Ureter (tissue), 1 donor: Measurements from ENCODE around the gene EXOC3. TPM values are rescaled to one million over a fixed set of nuclear protein-coding genes. Genes with fewer than 3 reads are reported as not detected.
"Not testable (repeated sequence)": the region's sequence is repeated elsewhere in the genome, so short reads cannot be mapped to it uniquely, and the experiment has no call there.

ENCODE experiments used
- DNase-seq: peaks from one replicate; pipeline ENCODE4 v3.0.0-alpha.2; 2020; ENCODE audit warnings: low spot score
- total RNA-seq: library from RNA; stranded (reverse); gene quantifications from one replicate; pipeline ENCODE4 v1.2.4, GENCODE V29; 2023
- donor health status: DM: yes; HTN: yes; CAD: no.

Gene EXOC3
- total RNA-seq, 1 donor from 2014 or later: 63.3 TPM

GRCh38 chr5:485113-485945, 42.4 kb downstream of the EXOC3 start:
- DNase-seq: no peak

DNA sequence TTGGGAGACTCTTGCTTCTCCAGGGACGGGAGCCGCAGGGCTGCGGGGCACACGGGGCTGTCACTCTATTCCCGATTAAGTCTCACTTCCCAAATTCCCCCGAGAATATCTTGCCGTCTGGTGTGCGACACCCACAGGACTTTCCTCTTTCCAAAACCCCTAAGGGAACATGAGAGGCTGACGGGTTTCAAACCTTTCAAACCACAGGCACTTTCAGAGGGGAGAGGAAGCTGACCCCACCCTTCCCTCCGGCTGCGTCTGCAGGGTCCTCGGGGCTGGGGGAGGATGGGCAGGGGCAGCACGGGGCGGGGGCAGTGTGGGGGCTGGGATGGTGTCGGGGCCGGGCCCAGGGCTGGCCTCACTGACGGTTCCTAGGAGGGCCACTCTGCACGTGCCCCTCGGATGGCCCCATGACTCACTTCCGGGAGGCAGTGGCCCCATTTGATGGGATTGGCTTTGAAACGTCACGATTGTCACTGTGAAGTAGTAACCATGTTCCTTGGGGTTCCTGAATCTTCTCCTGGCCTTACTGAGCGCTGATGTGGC, 43.0 kb downstream of the EXOC3 start:
- DNase-seq: no peak

GRCh38 chr5:486597-486996, 43.6 kb downstream of the EXOC3 start:
- DNase-seq: not testable (repeated sequence)

GRCh38 chr5:488241-488640, 45.3 kb downstream of the EXOC3 start:
- no peak for DNase-seq

GRCh38 chr5:488744-489688, 46.0 kb downstream of the EXOC3 start:
- DNase-seq: no peak

- no peak for DNase-seq
Measured at GRCh38 chr5:489689-490080, 46.7 kb downstream of the EXOC3 start.

DNA sequence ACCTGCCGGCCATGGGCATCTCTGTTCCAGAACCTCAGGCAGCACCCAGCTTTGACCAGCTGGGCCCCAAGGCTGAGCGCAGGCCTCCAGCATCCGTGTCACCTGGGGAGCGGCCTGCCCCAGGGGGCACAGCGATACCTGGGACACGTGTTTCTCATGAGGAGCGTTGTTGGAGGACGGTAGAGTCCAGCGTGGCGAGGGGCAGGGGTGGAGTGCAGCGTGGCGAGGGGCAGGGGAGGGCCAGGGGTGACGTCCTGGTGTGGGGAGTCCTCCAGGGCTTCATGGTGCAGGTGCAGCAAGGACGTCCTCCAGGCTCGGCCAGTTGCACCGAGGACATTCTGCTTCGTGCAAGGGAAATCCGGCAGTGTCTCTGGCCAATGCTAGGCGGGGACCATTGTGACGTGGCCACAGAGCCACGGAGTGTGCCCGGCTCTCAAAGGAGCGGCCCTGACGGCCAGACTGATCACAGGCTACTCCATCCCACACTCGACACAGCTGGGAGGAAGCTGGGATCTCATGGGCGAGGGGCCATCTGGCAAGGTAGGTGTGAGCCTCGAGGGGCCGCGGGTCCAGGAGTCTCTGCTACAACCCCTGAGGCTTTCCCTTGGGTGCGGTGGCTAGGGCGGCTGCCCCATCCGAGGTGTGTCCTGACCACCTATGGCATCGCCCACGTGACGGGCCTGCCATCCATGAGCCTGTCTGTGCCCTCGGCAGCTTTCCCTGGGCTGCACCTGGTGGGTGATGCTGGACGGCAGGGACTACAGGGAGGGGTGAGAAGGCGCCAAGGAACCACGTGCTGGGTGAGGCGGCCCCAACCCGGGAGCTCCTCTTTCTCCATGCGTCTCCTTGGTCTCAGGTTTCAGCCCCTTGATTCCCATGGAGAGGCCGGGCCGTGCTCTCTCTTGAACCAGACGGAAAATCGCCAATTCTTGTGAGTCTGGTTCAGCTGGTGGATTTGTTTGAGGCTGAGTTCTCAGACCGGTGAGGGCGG, 47.4 kb downstream of the EXOC3 start:
- no peak for DNase-seq

- DNase-seq: no peak
Measured at GRCh38 chr5:491119-491855, 48.3 kb downstream of the EXOC3 start.

- DNase-seq: no peak
Measured at GRCh38 chr5:491856-492155, 48.8 kb downstream of the EXOC3 start.

DNA sequence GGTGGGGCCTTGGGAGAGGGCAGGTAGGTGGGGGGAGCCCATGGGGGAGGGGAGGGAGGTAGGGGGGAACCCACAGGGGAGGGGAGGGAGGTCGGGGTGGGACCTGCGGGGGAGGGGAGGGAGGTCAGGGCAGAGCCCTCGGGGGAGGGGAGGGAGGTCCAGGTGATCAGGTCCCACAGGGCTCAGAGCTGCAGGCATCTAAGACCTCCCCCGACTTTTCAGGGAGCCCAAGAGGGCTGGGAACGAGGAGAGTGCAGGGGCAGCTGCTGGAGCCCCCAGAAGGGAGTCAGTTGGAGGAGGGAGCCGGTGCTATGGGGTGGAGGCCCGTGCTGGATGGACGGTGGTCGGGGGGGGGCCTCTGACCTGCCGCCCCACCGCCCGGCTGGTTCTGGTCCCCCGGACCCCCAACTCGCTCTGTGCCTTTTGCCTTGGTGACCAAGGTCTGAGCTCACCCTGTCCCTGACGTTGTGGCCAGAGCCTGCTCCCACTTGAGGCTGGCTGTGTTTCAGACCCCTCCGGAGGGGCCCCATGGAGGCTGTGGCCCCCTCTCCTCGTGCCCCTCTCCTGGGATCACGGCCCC, 49.4 kb downstream of the EXOC3 start:
- DNase-seq: no peak

- DNase-seq: no peak
Measured at GRCh38 chr5:493119-493701, 50.2 kb downstream of the EXOC3 start.

DNA sequence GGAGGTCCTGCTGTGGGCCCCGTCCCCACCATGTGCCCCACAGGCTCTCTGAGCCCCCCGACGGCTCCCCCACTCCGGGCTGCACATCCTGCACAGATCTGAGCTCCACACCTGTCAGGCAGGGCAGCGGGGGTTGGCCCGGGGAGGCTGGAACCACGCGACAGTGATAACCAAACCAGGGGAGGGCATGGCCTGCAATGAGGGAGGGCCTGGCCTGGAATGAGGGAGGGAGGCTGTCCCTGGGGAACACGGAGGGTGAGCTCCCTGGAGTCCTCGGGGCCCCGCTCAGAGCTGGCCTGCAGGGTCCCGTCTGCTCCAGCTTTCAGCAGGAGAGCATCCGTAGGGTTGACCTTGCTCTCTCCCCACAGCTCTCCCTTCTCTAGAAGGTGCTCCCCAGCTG, 50.8 kb downstream of the EXOC3 start:
- DNase-seq: no peak

- no peak for DNase-seq
Measured at GRCh38 chr5:494667-495255, 51.8 kb downstream of the EXOC3 start.

- DNase-seq: no peak
Measured at GRCh38 chr5:496028-496427, 53.1 kb downstream of the EXOC3 start.

DNA sequence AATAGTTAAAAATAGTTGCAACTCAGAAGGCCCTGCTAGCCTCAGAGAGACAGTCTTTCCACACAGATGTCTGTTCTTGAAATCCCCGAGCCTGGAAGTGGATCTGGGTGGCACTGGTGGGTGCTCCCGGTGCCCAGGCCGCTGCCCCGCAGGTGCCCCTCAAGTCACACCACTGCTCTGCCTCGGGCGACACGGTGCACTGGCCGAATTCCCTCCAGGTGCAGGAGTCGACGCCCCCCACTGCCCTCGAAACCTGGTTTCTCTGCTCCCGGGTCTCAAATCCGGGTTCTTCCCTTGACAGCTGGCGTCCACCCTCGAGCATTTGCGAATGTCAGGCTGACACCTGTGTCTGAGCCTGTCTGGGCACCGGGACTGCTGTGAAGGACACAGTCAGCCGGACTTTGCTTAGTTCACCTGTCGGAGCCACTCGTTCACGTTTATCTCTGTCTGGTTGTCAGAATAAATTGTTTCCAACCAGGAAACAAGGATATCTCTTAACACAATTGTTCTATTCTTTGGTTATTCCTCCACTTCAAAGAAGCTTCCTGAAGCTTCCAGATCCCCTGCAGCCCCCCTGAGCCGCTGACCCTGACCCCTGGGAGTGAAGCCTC, 54.2 kb downstream of the EXOC3 start:
- DNase-seq: no peak

DNA sequence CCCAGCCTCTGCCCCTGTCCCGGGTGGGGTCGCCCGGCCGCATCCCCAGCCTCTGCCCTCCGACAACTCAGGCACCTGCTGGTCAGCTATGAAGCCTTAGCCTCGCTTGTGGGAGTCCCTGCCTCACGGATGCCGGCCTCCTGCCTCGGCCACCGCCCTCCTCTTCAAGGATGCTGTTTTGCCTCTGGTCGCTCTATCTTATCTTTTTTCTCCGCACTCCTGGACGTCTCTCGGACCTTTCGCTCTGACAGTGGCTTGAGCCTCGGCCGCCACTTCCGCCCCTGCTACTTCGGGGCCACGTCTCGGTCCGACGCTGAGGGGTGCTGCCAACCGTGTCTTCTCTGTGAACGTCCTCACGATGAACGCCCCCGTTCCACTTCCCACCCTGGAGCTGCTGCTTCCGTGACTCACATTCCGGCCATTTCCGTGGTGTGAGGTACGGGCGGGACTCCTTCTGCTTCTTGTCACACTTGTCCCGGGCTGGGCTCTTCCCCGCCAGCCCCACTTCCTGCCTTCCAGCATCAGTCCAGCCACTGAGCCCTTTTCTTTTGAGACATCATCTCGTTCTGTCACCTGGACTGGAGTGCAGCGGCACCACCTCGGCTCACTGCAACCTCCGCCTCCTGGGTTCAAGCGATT, 55.0 kb downstream of the EXOC3 start:
- DNase-seq: no peak

GRCh38 chr5:499233-500209, 56.5 kb downstream of the EXOC3 start:
- DNase-seq: no peak
